ENCODE results near the gene PPP1R10. TPM values are rescaled to one million over a fixed set of nuclear protein-coding genes. Genes with fewer than 3 reads are reported as not detected.
A peak's percentile ranks its signal among the peaks of the same experiment; 100 is the strongest.

PPP1R10 gene
- total and polyA plus RNA-seq, 2 of the 13 experiments (the other 11 are each of a cell fraction or from before 2014, with no cell fraction given) = 26.3 to 38.4 TPM

- TF ChIP-seq, protein P1, sequence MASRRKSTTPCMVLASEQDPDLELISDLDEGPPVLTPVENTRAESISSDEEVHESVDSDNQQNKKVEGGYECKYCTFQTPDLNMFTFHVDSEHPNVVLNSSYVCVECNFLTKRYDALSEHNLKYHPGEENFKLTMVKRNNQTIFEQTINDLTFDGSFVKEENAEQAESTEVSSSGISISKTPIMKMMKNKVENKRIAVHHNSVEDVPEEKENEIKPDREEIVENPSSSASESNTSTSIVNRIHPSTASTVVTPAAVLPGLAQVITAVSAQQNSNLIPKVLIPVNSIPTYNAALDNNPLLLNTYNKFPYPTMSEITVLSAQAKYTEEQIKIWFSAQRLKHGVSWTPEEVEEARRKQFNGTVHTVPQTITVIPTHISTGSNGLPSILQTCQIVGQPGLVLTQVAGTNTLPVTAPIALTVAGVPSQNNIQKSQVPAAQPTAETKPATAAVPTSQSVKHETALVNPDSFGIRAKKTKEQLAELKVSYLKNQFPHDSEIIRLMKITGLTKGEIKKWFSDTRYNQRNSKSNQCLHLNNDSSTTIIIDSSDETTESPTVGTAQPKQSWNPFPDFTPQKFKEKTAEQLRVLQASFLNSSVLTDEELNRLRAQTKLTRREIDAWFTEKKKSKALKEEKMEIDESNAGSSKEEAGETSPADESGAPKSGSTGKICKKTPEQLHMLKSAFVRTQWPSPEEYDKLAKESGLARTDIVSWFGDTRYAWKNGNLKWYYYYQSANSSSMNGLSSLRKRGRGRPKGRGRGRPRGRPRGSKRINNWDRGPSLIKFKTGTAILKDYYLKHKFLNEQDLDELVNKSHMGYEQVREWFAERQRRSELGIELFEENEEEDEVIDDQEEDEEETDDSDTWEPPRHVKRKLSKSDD (CRISPR knock-in tag; IDR thresholded peaks at IDR 0.05; ENCODE audit: low read depth) = no peak
- TF ChIP-seq PAF1 (CRISPR knock-in tag; IDR thresholded peaks at IDR 0.05) = peak; percentile 96
- TF ChIP-seq ZNF343 (CRISPR knock-in tag; IDR thresholded peaks at IDR 0.05) = no peak
- TF ChIP-seq LCORL (IDR thresholded peaks at IDR 0.05) = no peak
- no peak for TF ChIP-seq LCORL (CRISPR knock-in tag; IDR thresholded peaks at IDR 0.05)
- TF ChIP-seq POLR2G (IDR thresholded peaks at IDR 0.05; ENCODE audit: low read depth, low read length) = peak; percentile 75
- TF ChIP-seq RBFOX2 (IDR thresholded peaks at IDR 0.05; ENCODE audit: low read depth, low read length) = peak; percentile 84
- 0 out of 2 replicates have a peak, but pooled peaks have one; percentile 20 for TF ChIP-seq ZKSCAN8 (CRISPR knock-in tag; IDR thresholded peaks at IDR 0.05; ENCODE audit: borderline replicate concordance)
- TF ChIP-seq SSRP1 (CRISPR knock-in tag; IDR thresholded peaks at IDR 0.05) = peak; percentile 51; the same call in 1 of the 2 replicates
- 0 out of 2 replicates have a peak, but pooled peaks have one; percentile 51 for TF ChIP-seq ZNF878 (CRISPR knock-in tag; IDR thresholded peaks at IDR 0.05)
- TF ChIP-seq ZNF615 (CRISPR knock-in tag; IDR thresholded peaks at IDR 0.05; ENCODE audit: borderline replicate concordance) = 0 out of 2 replicates have a peak, but pooled peaks have one; percentile 33
- peak; percentile 91 for TF ChIP-seq AGO2 (optimal IDR thresholded peaks at IDR 0.05; ENCODE audit: low read depth, low read length)
- TF ChIP-seq GABPA (IDR thresholded peaks at IDR 0.05; ENCODE audit: low read depth, low read length) = no peak
- peak; percentile 15; the same call in 1 of the 2 replicates for TF ChIP-seq GABPA (CRISPR knock-in tag; IDR thresholded peaks at IDR 0.05; ENCODE audit: low read depth)
- no peak for TF ChIP-seq KLF16 (CRISPR knock-in tag; IDR thresholded peaks at IDR 0.05)
- no peak for TF ChIP-seq ZBTB8A (CRISPR knock-in tag; IDR thresholded peaks at IDR 0.05; ENCODE audit: borderline replicate concordance, low read depth)
- TF ChIP-seq ZC3H4 (CRISPR knock-in tag; IDR thresholded peaks at IDR 0.05; ENCODE audit: borderline replicate concordance) = peak; percentile 97
These were observed 4.3 kb downstream of the PPP1R10 start (continued) for GRCh38 chr6:30612687-30613248.
